Small intestine (tissue), 7 donors: ENCODE data around the gene CYP4X1. TPM values are rescaled to one million over a fixed set of nuclear protein-coding genes. Genes with fewer than 3 reads are reported as not detected.
"Not testable (repeated sequence)": the region's sequence is repeated elsewhere in the genome, so short reads cannot be mapped to it uniquely, and the experiment has no call there.

Experiments used
- DNase-seq, 2 donors: peaks; one replicate each; pipeline versions ENCODE4 v3.0.0 to v3.0.0-alpha.2; 2013
- FAIRE-seq: peaks from 2 replicates; lab custom pipeline; 2012; peaks lifted over from hg19 to GRCh38; lab: Jason Lieb, UNC
- H3K27ac ChIP-seq, 3 donors: one replicate each; pipeline ENCODE4 v1.5.1; 2013; ENCODE audit warnings: low read length in 2 of 3, mild to moderate bottlenecking in 2 of 3, control low read depth in 1 of 3, inconsistent platforms in 1 of 3, low read depth in 1 of 3, moderate library complexity in 1 of 3
- H3K27me3 ChIP-seq, 3 donors: one replicate each; pipeline ENCODE4 v1.6.1; 2013; ENCODE audit warnings: low read length in 3 of 3, inconsistent platforms in 1 of 3; ENCODE audit not compliant: control insufficient read depth in 3 of 3, insufficient read depth in 3 of 3
- H3K36me3 ChIP-seq, 3 donors: one replicate each; pipeline ENCODE4 v1.6.1; 2013; ENCODE audit warnings: low read length in 3 of 3, inconsistent platforms in 1 of 3, low read depth in 1 of 3, mild to moderate bottlenecking in 1 of 3, moderate library complexity in 1 of 3; ENCODE audit not compliant: control insufficient read depth in 3 of 3, insufficient read depth in 2 of 3
- H3K4me1 ChIP-seq, 3 donors: one replicate each; pipeline ENCODE4 v1.6.1; 2013; ENCODE audit warnings: low read length in 2 of 3, inconsistent platforms in 1 of 3, low read depth in 1 of 3, mild to moderate bottlenecking in 1 of 3, moderate library complexity in 1 of 3; ENCODE audit not compliant: control insufficient read depth in 3 of 3, insufficient read depth in 2 of 3
- H3K4me3 ChIP-seq, 3 donors: one replicate each; pipeline ENCODE4 v1.5.1; 2013; ENCODE audit warnings: low read length in 3 of 3, control low read depth in 1 of 3, inconsistent platforms in 1 of 3, low read depth in 1 of 3, mild to moderate bottlenecking in 1 of 3, moderate library complexity in 1 of 3
- H3K9me3 ChIP-seq, 2 donors: one replicate each; pipeline ENCODE4 v1.6.1; 2013; ENCODE audit warnings: low read depth in 1 of 2, low read length in 1 of 2; ENCODE audit not compliant: control insufficient read depth in 2 of 2, insufficient read depth in 1 of 2
- WGBS, 3 donors: extraction: QIAGEN DNeasy Blood & Tissue Kit; methylation state at CpG; one replicate each; pipeline ENCODE4 v1.1.7; 2013; 5-methylcytosine and 5-hydroxymethylcytosine counted together
- polyA plus RNA-seq, 4 donors: library from polyadenylated mRNA; stranded (reverse) in 3 of 4; unstranded in 1 of 4; fragments of 200-250 nt in 3 of 4; fragments of 120-200 nt in 1 of 4; gene quantifications; one replicate each; pipeline versions ENCODE4 v1.2.1 to v1.2.3, GENCODE V29; 2013
- donor health status: healthy with polysubstance abuse.
- donor health status: control.
- donor health status: control.
- donor health status: Bipolar disorder and iron deficiency.
- donor health status: healthy.

Gene CYP4X1
- polyA plus RNA-seq, 4 donors = 0.67 to 5.5 (median 0.77) TPM; not detected in 1

- FAIRE-seq = no peak
- Histone ChIP-seq H3K9me3 (peaks cover 0 to 6% of the 10 kb centered on the region in 2 donors), H3K4me3 (no peak overlapping the region), H3K4me1 (no peaks in the 10 kb centered on the region), H3K27ac (no peak overlapping the region), H3K27me3 (peaks cover 0 to 4% (median 0%) of the 10 kb centered on the region in 3 donors), H3K36me3 (no peaks in the 10 kb centered on the region)
- DNase-seq = no peak
- WGBS, 3 donors = 24 to 39% (median 25%) methylated on average over 1 of the region's 1 CpG
Observed at GRCh38 chr1:47002211-47002610, 21.3 kb upstream of the CYP4X1 start.

- Histone ChIP-seq H3K4me3 (no peak overlapping the region), H3K9me3 (peaks cover 0 to 6% of the 10 kb centered on the region in 2 donors), H3K27me3 (peaks cover 0 to 4% (median 0%) of the 10 kb centered on the region in 3 donors), H3K27ac (no peak overlapping the region), H3K36me3 (no peaks in the 10 kb centered on the region), H3K4me1 (no peaks in the 10 kb centered on the region)
- DNase-seq = no peak
- 55 to 76% (median 62%) methylated on average over 5 of the region's 5 CpGs for WGBS, 3 donors
- no peak for FAIRE-seq
Observed at GRCh38 chr1:47003896-47004403, 19.5 kb upstream of the CYP4X1 start.

GRCh38 chr1:47006437-47006836 is 17.0 kb upstream of the CYP4X1 start:
- FAIRE-seq, H3K27me3 ChIP-seq, H3K27ac ChIP-seq, H3K4me3 ChIP-seq, DNase-seq, H3K36me3 ChIP-seq, H3K4me1 ChIP-seq, H3K9me3 ChIP-seq: not testable (repeated sequence)
- WGBS, 3 donors = 75 to 87% (median 80%) methylated on average over 9 of the region's 9 CpGs

GRCh38 chr1:47013293-47013692 is 10.2 kb upstream of the CYP4X1 start:
- Histone ChIP-seq H3K9me3 (no peaks in the 10 kb centered on the region), H3K27ac (no peak overlapping the region), H3K27me3 (no peaks in the 10 kb centered on the region), H3K36me3 (no peaks in the 10 kb centered on the region), H3K4me3 (no peak overlapping the region), H3K4me1 (no peaks in the 10 kb centered on the region)
- no peak for FAIRE-seq
- no peak for DNase-seq
- 66 to 80% (median 73%) methylated on average over 2 of the region's 2 CpGs for WGBS, 3 donors

GRCh38 chr1:47021070-47021469 is 2.4 kb upstream of the CYP4X1 start:
- DNase-seq = no peak
- Histone ChIP-seq H3K9me3 (no peaks in the 10 kb centered on the region), H3K27ac (no peak overlapping the region), H3K4me1 (no peaks in the 10 kb centered on the region), H3K36me3 (no peaks in the 10 kb centered on the region), H3K27me3 (peaks cover 0 to 15% (median 4%) of the 10 kb centered on the region in 3 donors), H3K4me3 (no peak overlapping the region)
- no peak for FAIRE-seq
- 73 to 84% (median 77%) methylated on average over 2 of the region's 2 CpGs for WGBS, 3 donors

- H3K36me3 ChIP-seq = no peaks in the 10 kb centered on the region
- H3K27me3 ChIP-seq = peaks cover 0 to 15% (median 4%) of the 10 kb centered on the region in 3 donors
- no peak overlapping the region for H3K27ac ChIP-seq
- WGBS, 3 donors = 14 to 23% (median 19%) methylated on average over 8 of the region's 8 CpGs
- H3K4me3 ChIP-seq = peak overlapping the region in 1 of 3 donors; percentile 28
- FAIRE-seq (no peak), DNase-seq (no peak)
- H3K4me1 ChIP-seq = no peaks in the 10 kb centered on the region
- no peaks in the 10 kb centered on the region for H3K9me3 ChIP-seq
Observed at GRCh38 chr1:47024141-47024801, 802 bp downstream of the CYP4X1 start.

- peaks cover 0 to 5% (median 0%) of the 10 kb centered on the region in 3 donors for H3K27me3 ChIP-seq
- no peaks in the 10 kb centered on the region for H3K4me1 ChIP-seq
- DNase-seq = no peak
- H3K36me3 ChIP-seq = no peaks in the 10 kb centered on the region
- WGBS, 3 donors = 72 to 86% (median 76%) methylated on average over 3 of the region's 3 CpGs
- FAIRE-seq = no peak
- no peaks in the 10 kb centered on the region for H3K9me3 ChIP-seq
- H3K4me3 ChIP-seq = no peak overlapping the region
- H3K27ac ChIP-seq = no peak overlapping the region
Observed at GRCh38 chr1:47030170-47030805, 6.8 kb downstream of the CYP4X1 start.

GRCh38 chr1:47031059-47031458 is 7.6 kb downstream of the CYP4X1 start:
- Histone ChIP-seq H3K9me3 (no peaks in the 10 kb centered on the region), H3K27me3 (peaks cover 0 to 5% (median 0%) of the 10 kb centered on the region in 3 donors), H3K4me3 (no peak overlapping the region), H3K36me3 (no peaks in the 10 kb centered on the region), H3K4me1 (no peaks in the 10 kb centered on the region), H3K27ac (no peak overlapping the region)
- FAIRE-seq = no peak
- DNase-seq = peak in 1 of 2 donors; percentile 28
- WGBS, 3 donors = 4 to 30% (median 7%) methylated on average over 3 of the region's 3 CpGs
